Kidney epithelial cell (primary cell): Measurements from ENCODE around the gene IL24. TPM values are rescaled to one million over a fixed set of nuclear protein-coding genes. Genes with fewer than 3 reads are reported as not detected.

Experiments used
- DNase-seq: peaks from one replicate; pipeline ENCODE4 v3.0.0-alpha.2; 2010; ENCODE audit warnings: low read depth
- H3K27me3 ChIP-seq: 2 replicates; pipeline ENCODE4 v1.6.0; 2011; ENCODE audit warnings: low read length; ENCODE audit not compliant: control insufficient read depth, insufficient read depth
- H3K36me3 ChIP-seq: 2 replicates; pipeline ENCODE4 v1.5.1; 2011; ENCODE audit warnings: low read length; ENCODE audit not compliant: control insufficient read depth, insufficient read depth
- H3K4me3 ChIP-seq: 2 replicates; pipeline ENCODE4 v1.5.1; 2011; ENCODE audit warnings: low read depth, mild to moderate bottlenecking, control low read depth, low read length
- CTCF ChIP-seq: IDR thresholded peaks from 2 replicates; pipeline ENCODE4 v1.5.1; 2011; ENCODE audit warnings: mild to moderate bottlenecking, moderate library complexity, low read length, control low read depth, inconsistent platforms; ENCODE audit not compliant: insufficient read depth, poor library complexity, severe bottlenecking
- total RNA-seq: library from RNA; depleted of rRNA; stranded (reverse); fragments of >200 nt; gene quantifications from 2 replicates; pipeline ENCODE4 v1.2.3, GENCODE V29; 2015

The IL24 gene
- total RNA-seq, 1 donor from 2014 or later: 0.38 TPM

- DNase-seq: no peak
- Histone ChIP-seq H3K27me3 (no peaks in the 10 kb centered on the region), H3K4me3 (no peak overlapping the region), H3K36me3 (no peaks in the 10 kb centered on the region)
- no peak for TF ChIP-seq CTCF
Measured at GRCh38 chr1:206900149-206900548, 2.9 kb downstream of the IL24 start.

- no peak for TF ChIP-seq CTCF
- DNase-seq: no peak
- H3K27me3 ChIP-seq: no peaks in the 10 kb centered on the region
- no peak overlapping the region for H3K4me3 ChIP-seq
- H3K36me3 ChIP-seq: no peaks in the 10 kb centered on the region
Measured at GRCh38 chr1:206901944-206902343, 4.7 kb downstream of the IL24 start.

- Histone ChIP-seq H3K4me3 (no peak overlapping the region), H3K27me3 (no peaks in the 10 kb centered on the region), H3K36me3 (no peaks in the 10 kb centered on the region)
- TF ChIP-seq CTCF: no peak
- DNase-seq: no peak
Measured at GRCh38 chr1:206902702-206903101, 5.5 kb downstream of the IL24 start.

- Histone ChIP-seq H3K27me3 (no peaks in the 10 kb centered on the region), H3K36me3 (no peaks in the 10 kb centered on the region), H3K4me3 (no peak overlapping the region)
- no peak for DNase-seq
- no peak for TF ChIP-seq CTCF
Measured at GRCh38 chr1:206903687-206904086, 6.4 kb downstream of the IL24 start.

- Histone ChIP-seq H3K4me3 (no peak overlapping the region), H3K36me3 (no peaks in the 10 kb centered on the region), H3K27me3 (peaks cover under 1% of the 10 kb centered on the region)
- no peak for DNase-seq
- TF ChIP-seq CTCF: no peak
Measured at GRCh38 chr1:206904423-206905142, 7.3 kb downstream of the IL24 start.
